CD4-positive, alpha-beta T cell treated with Interleukin-17A for 1 hour (primary cell): ENCODE results near the gene DHX32.
"Not testable (repeated sequence)": the region's sequence is repeated elsewhere in the genome, so short reads cannot be mapped to it uniquely, and the experiment has no call there.

Source experiments
- DNase-seq: peaks from one replicate; pipeline ENCODE4 v3.0.0-alpha.2; 2020

DHX32 gene

GRCh38 chr10:125881192-125881591 lies at the start of gene DHX32:
Gene DHX32, minus strand, starts transcription at chr10:125881292. Its CDS starts 468 bp downstream, at chr10:125880824.
- no peak for DNase-seq

- no peak for DNase-seq
Measured at GRCh38 chr10:125929618-125930017, 48.5 kb upstream of the DHX32 start.

GRCh38 chr10:125928928-125929585 lies 48.0 kb upstream of the DHX32 start:
- no peak for DNase-seq

GRCh38 chr10:125927265-125927664 lies 46.2 kb upstream of the DHX32 start:
- DNase-seq, result not testable (repeated sequence)

GRCh38 chr10:125926247-125926646 lies 45.2 kb upstream of the DHX32 start:
- DNase-seq, result no peak

- no peak for DNase-seq
Measured at GRCh38 chr10:125925262-125925834, 44.3 kb upstream of the DHX32 start.

- not testable (repeated sequence) for DNase-seq
Measured at GRCh38 chr10:125921643-125922306, 40.7 kb upstream of the DHX32 start.

- DNase-seq, result not testable (repeated sequence)
Measured at GRCh38 chr10:125917704-125918361, 36.7 kb upstream of the DHX32 start.

GRCh38 chr10:125916977-125917376 lies 35.9 kb upstream of the DHX32 start:
- DNase-seq, result no peak

- DNase-seq, result not testable (repeated sequence)
Measured at GRCh38 chr10:125913277-125913676, 32.2 kb upstream of the DHX32 start.

GRCh38 chr10:125911990-125912389 lies 30.9 kb upstream of the DHX32 start:
- DNase-seq, result no peak

- DNase-seq, result no peak
Measured at GRCh38 chr10:125911145-125911544, 30.1 kb upstream of the DHX32 start.

GRCh38 chr10:125909491-125909890 lies 28.4 kb upstream of the DHX32 start:
- DNase-seq, result not testable (repeated sequence)

GRCh38 chr10:125908813-125909212 lies 27.7 kb upstream of the DHX32 start:
- DNase-seq, result not testable (repeated sequence)

GRCh38 chr10:125907598-125907997 lies 26.5 kb upstream of the DHX32 start:
- DNase-seq, result not testable (repeated sequence)

GRCh38 chr10:125905069-125905994 lies 24.2 kb upstream of the DHX32 start:
- DNase-seq, result not testable (repeated sequence)

GRCh38 chr10:125903135-125903640 lies 22.1 kb upstream of the DHX32 start:
- not testable (repeated sequence) for DNase-seq

GRCh38 chr10:125900963-125901362 lies 19.9 kb upstream of the DHX32 start:
- not testable (repeated sequence) for DNase-seq

- DNase-seq, result not testable (repeated sequence)
Measured at GRCh38 chr10:125897317-125897716, 16.2 kb upstream of the DHX32 start.

- peak; percentile 79 for DNase-seq
Measured at GRCh38 chr10:125896088-125896934, 15.2 kb upstream of the DHX32 start, which contains the start of gene FANK1. Gene FANK1, plus strand, starts transcription at chr10:125896564. Its CDS starts 79 bp downstream, at chr10:125896643.
